ENCODE data around the gene TP53I11. TPM values are rescaled to one million over a fixed set of nuclear protein-coding genes. Genes with fewer than 3 reads are reported as not detected.
A peak's percentile ranks its signal among the peaks of the same experiment; 100 is the strongest.

TP53I11 gene
- total RNA-seq, 1 donor from 2014 or later = 110 TPM

DNA sequence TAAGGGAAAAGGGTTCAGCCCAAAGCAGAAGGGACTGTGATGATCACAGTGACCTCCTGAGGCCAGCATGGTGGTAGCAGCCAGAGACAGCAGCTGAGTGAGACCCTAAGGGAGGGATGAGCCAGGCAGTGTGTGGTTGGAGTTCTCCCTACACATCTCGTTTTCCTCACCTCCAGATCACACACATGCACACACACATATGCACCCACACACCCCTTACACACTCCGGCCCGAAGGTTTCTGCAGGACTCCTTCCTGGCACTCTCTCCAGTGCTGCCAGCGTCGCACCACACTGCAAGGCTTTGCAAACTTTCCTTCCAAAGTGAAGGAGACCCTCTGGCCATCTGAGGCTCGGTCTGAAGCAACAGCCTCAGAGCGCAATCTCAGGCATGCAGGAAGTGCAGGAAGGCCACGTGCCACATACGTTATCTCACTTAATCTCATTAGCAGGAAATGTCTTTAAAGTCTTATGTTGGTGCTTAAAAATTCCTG lies 26.9 kb upstream of the TP53I11 start:
- Histone ChIP-seq H3K4me3 (peak overlapping the region; percentile 8), H3K27ac (peak overlapping the region; percentile 24), H3K4me1 (peaks cover 41% of the 10 kb centered on the region), H3K9me3 (no peaks in the 10 kb centered on the region), H3K27me3 (no peaks in the 10 kb centered on the region), H3K36me3 (no peaks in the 10 kb centered on the region)
- DNase-seq (no peak), ATAC-seq (peak; percentile 26)
- TF ChIP-seq, protein P1, sequence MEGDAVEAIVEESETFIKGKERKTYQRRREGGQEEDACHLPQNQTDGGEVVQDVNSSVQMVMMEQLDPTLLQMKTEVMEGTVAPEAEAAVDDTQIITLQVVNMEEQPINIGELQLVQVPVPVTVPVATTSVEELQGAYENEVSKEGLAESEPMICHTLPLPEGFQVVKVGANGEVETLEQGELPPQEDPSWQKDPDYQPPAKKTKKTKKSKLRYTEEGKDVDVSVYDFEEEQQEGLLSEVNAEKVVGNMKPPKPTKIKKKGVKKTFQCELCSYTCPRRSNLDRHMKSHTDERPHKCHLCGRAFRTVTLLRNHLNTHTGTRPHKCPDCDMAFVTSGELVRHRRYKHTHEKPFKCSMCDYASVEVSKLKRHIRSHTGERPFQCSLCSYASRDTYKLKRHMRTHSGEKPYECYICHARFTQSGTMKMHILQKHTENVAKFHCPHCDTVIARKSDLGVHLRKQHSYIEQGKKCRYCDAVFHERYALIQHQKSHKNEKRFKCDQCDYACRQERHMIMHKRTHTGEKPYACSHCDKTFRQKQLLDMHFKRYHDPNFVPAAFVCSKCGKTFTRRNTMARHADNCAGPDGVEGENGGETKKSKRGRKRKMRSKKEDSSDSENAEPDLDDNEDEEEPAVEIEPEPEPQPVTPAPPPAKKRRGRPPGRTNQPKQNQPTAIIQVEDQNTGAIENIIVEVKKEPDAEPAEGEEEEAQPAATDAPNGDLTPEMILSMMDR (IDR thresholded peaks at IDR 0.05) = peak; percentile 40
- intact Hi-C loops (cut with DNase I) = no loop called here

DNA sequence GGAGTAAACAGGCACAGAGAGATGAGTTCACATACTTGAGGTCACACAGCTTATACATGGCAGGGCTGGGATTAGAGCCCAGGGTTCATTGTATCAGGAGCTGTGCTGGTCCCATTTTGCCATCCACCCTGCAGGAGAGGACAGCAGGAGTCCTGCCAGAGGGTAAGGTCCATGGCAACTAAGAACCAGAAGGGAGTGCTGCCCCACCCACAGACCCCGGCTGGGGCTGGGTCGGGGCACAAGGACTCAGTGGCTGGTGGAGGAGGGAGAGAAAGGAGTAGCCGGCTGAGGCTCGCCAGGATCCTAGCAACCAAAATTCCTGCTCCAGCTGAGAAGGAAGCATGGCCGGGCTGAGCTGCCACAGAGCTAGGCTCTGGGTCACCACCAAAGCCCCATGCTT lies 25.9 kb upstream of the TP53I11 start:
- Histone ChIP-seq H3K9me3 (no peaks in the 10 kb centered on the region), H3K27ac (no peak overlapping the region), H3K27me3 (no peaks in the 10 kb centered on the region), H3K4me3 (no peak overlapping the region), H3K36me3 (no peaks in the 10 kb centered on the region), H3K4me1 (peaks cover 41% of the 10 kb centered on the region)
- TF ChIP-seq, protein P1 (IDR thresholded peaks at IDR 0.05) = no peak
- DNase-seq (no peak), ATAC-seq (no peak)
- intact Hi-C loops (cut with DNase I) = no loop called here

DNA sequence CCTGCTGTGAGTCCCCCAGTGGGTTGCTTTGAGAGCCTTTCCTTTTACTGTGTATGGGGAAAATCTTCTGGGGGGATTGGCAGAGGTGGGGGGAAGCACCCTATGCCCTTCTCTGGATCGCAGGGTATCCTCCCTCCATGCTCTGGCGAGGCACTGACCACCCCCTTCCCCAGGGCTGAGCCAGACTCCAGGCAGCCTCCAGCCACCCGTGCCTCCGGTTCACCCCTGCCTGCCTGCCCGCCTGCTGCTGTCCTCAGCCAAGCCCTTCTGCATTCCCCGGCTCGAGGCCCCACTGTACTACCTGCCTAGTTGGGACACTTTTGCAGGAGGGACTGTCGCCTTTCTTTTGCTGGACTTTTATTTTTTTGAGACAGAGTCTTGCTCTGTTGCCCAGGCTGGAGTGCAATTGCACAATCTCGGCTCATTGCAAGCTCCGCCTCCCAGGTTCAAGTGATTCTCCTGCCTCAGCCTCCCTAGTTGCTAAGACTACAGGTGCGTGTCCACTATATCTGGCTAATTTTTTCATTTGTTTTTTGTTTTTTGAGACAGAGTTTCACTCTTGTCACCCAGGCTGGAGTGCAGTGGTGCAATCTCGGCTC lies 23.8 kb upstream of the TP53I11 start:
- TF ChIP-seq, protein P1 (IDR thresholded peaks at IDR 0.05) = no peak
- DNase-seq (no peak), ATAC-seq (no peak)
- no peak overlapping the region for H3K27ac ChIP-seq
- H3K27me3 ChIP-seq = no peaks in the 10 kb centered on the region
- H3K9me3 ChIP-seq = no peaks in the 10 kb centered on the region
- H3K4me1 ChIP-seq = peaks cover 25% of the 10 kb centered on the region
- no peaks in the 10 kb centered on the region for H3K36me3 ChIP-seq
- H3K4me3 ChIP-seq = no peak overlapping the region
- intact Hi-C loops (cut with DNase I) = no loop called here

- Histone ChIP-seq H3K4me1 (peaks cover 18% of the 10 kb centered on the region), H3K27ac (no peak overlapping the region), H3K9me3 (no peaks in the 10 kb centered on the region), H3K36me3 (no peaks in the 10 kb centered on the region), H3K27me3 (no peaks in the 10 kb centered on the region), H3K4me3 (no peak overlapping the region)
- intact Hi-C loops (cut with DNase I) = no loop called here
- TF ChIP-seq, protein P1 (IDR thresholded peaks at IDR 0.05) = no peak
- ATAC-seq = no peak
- DNase-seq = no peak
These were observed 23.1 kb upstream of the TP53I11 start for GRCh38 chr11:44973632-44974401.

- Histone ChIP-seq H3K4me1 (peaks cover 9% of the 10 kb centered on the region), H3K36me3 (no peaks in the 10 kb centered on the region), H3K27ac (no peak overlapping the region), H3K9me3 (no peaks in the 10 kb centered on the region), H3K4me3 (no peak overlapping the region), H3K27me3 (no peaks in the 10 kb centered on the region)
- TF ChIP-seq, protein P1 (IDR thresholded peaks at IDR 0.05) = no peak
- DNase-seq (no peak), ATAC-seq (no peak)
- intact Hi-C loops (cut with DNase I) = no loop called here
These were observed 22.2 kb upstream of the TP53I11 start for GRCh38 chr11:44972746-44973435.
